Measurements from ENCODE around the gene AUTS2. TPM values are rescaled to one million over a fixed set of nuclear protein-coding genes. Genes with fewer than 3 reads are reported as not detected.

The AUTS2 gene
- total RNA-seq, 2 donors from 2014 or later: 43.4 to 52.9 TPM

GRCh38 chr7:70037171-70037933, 439.1 kb downstream of the AUTS2 start:
- intact Hi-C loops (cut with DNase I): no loop called here
- no peak for DNase-seq (ENCODE audit: low spot score)

GRCh38 chr7:70040051-70040450, 441.8 kb downstream of the AUTS2 start:
- intact Hi-C loops (cut with DNase I): loop anchor here in 1 of 2 donors (5.0 kb wide), 1 partner anchor 657 kb away; no protein-coding TSS in a partner anchor
- DNase-seq (ENCODE audit: low spot score): no peak

GRCh38 chr7:70040970-70041766, 442.9 kb downstream of the AUTS2 start:
- no peak for DNase-seq (ENCODE audit: low spot score)
- intact Hi-C loops (cut with DNase I): loop anchor here in 1 of 2 donors (5.0 kb wide), 1 partner anchor 656 kb away; no protein-coding TSS in a partner anchor

GRCh38 chr7:70042533-70042932, 444.3 kb downstream of the AUTS2 start:
- no peak for DNase-seq (ENCODE audit: low spot score)
- intact Hi-C loops (cut with DNase I): loop anchor here in 1 of 2 donors (5.0 kb wide), 1 partner anchor 655 kb away; no protein-coding TSS in a partner anchor

- intact Hi-C loops (cut with DNase I): loop anchor here in 1 of 2 donors (5.0 kb wide), 1 partner anchor 654 kb away; no protein-coding TSS in a partner anchor
Measured at GRCh38 chr7:70043015-70043538, 444.8 kb downstream of the AUTS2 start.

GRCh38 chr7:70044064-70044463, 445.8 kb downstream of the AUTS2 start:
- intact Hi-C loops (cut with DNase I): loop anchor here in 1 of 2 donors (5.0 kb wide), 1 partner anchor 653 kb away; no protein-coding TSS in a partner anchor
- no peak for DNase-seq (ENCODE audit: low spot score)

More at GRCh38 chr7:70043015-70043538, 444.8 kb downstream of the AUTS2 start:
- DNase-seq (ENCODE audit: low spot score): no peak

GRCh38 chr7:70044525-70044924, 446.2 kb downstream of the AUTS2 start:
- intact Hi-C loops (cut with DNase I): loop anchor here in 1 of 2 donors (5.0 kb wide), 1 partner anchor 653 kb away; no protein-coding TSS in a partner anchor
- no peak for DNase-seq (ENCODE audit: low spot score)

GRCh38 chr7:70044981-70045380, 446.7 kb downstream of the AUTS2 start:
- no peak for DNase-seq (ENCODE audit: low spot score)
- intact Hi-C loops (cut with DNase I): loop anchor here in 1 of 2 donors (5.0 kb wide), 1 partner anchor 652 kb away; no protein-coding TSS in a partner anchor

- DNase-seq (ENCODE audit: low spot score): no peak
- intact Hi-C loops (cut with DNase I): no loop called here
Measured at GRCh38 chr7:70047384-70047783, 449.1 kb downstream of the AUTS2 start.

GRCh38 chr7:70047891-70048448, 449.7 kb downstream of the AUTS2 start:
- no peak for DNase-seq (ENCODE audit: low spot score)
- intact Hi-C loops (cut with DNase I): no loop called here

- no peak for DNase-seq (ENCODE audit: low spot score)
- intact Hi-C loops (cut with DNase I): no loop called here
Measured at GRCh38 chr7:70051726-70052125, 453.5 kb downstream of the AUTS2 start.

GRCh38 chr7:70052691-70053090, 454.4 kb downstream of the AUTS2 start:
- no peak for DNase-seq (ENCODE audit: low spot score)
- intact Hi-C loops (cut with DNase I): no loop called here

- intact Hi-C loops (cut with DNase I): no loop called here
Measured at GRCh38 chr7:70053421-70053820, 455.1 kb downstream of the AUTS2 start.

GRCh38 chr7:70053989-70054388, 455.7 kb downstream of the AUTS2 start:
- DNase-seq (ENCODE audit: low spot score): no peak
- intact Hi-C loops (cut with DNase I): no loop called here

More at GRCh38 chr7:70053421-70053820, 455.1 kb downstream of the AUTS2 start:
- no peak for DNase-seq (ENCODE audit: low spot score)

- no peak for DNase-seq (ENCODE audit: low spot score)
- intact Hi-C loops (cut with DNase I): no loop called here
Measured at GRCh38 chr7:70056363-70056762, 458.1 kb downstream of the AUTS2 start.

GRCh38 chr7:70060298-70061068, 462.2 kb downstream of the AUTS2 start:
- intact Hi-C loops (cut with DNase I): no loop called here
- no peak for DNase-seq (ENCODE audit: low spot score)

- DNase-seq (ENCODE audit: low spot score): no peak
- intact Hi-C loops (cut with DNase I): no loop called here
Measured at GRCh38 chr7:70063371-70063770, 465.1 kb downstream of the AUTS2 start.

GRCh38 chr7:70063927-70064326, 465.7 kb downstream of the AUTS2 start:
- intact Hi-C loops (cut with DNase I): no loop called here
- no peak for DNase-seq (ENCODE audit: low spot score)

- DNase-seq (ENCODE audit: low spot score): no peak
- intact Hi-C loops (cut with DNase I): no loop called here
Measured at GRCh38 chr7:70066844-70067243, 468.6 kb downstream of the AUTS2 start.

Data from posterior vena cava (tissue), 2 donors.